SU-DHL-6 (cell line): ENCODE results near the gene MRPS26.

Experiments
- H2AFZ ChIP-seq: fragments of 200-600 bp; sonication (generic); 2 replicates; pipeline ENCODE4 v1.6.1; 2014; ENCODE audit warnings: low read depth, mild to moderate bottlenecking, moderate library complexity, mixed read lengths, antibody characterized with exemption, low read length; ENCODE audit not compliant: severe bottlenecking
- H3F3A ChIP-seq: fragments of 200-600 bp; shearing (Covaris generic); 2 replicates; pipeline ENCODE4 v1.6.0; 2016; ENCODE audit warnings: antibody characterized with exemption, mild to moderate bottlenecking; ENCODE audit not compliant: insufficient read depth
- H3K27ac ChIP-seq: fragments of 200-600 bp; sonication (generic); 2 replicates; pipeline ENCODE4 v1.5.1; 2016; ENCODE audit warnings: low read depth, mild to moderate bottlenecking, low read length, moderate library complexity, mixed read lengths
- H3K27me3 ChIP-seq: fragments of 200-600 bp; sonication (generic), shearing (Covaris generic); 2 replicates; pipeline ENCODE4 v1.6.0; 2014; ENCODE audit warnings: mild to moderate bottlenecking, low read length
- H3K36me3 ChIP-seq: fragments of 200-600 bp; sonication (generic); 2 replicates; pipeline ENCODE4 v1.6.1; 2014; ENCODE audit warnings: mild to moderate bottlenecking, low read length, mixed read lengths
- H3K4me2 ChIP-seq: fragments of 300-600, 200-600 bp; shearing (Covaris generic), sonication (generic); 2 replicates; pipeline ENCODE4 v1.6.0; 2014; ENCODE audit warnings: low read length, low read depth, mild to moderate bottlenecking; ENCODE audit not compliant: poor library complexity, severe bottlenecking
- H3K4me3 ChIP-seq: fragments of 200-600 bp; sonication (generic); 2 replicates; pipeline ENCODE4 v1.5.1; 2014; ENCODE audit warnings: antibody characterized with exemption, low read length, mild to moderate bottlenecking, mixed read lengths; ENCODE audit not compliant: insufficient read depth, poor library complexity, severe bottlenecking
- H3K79me2 ChIP-seq: fragments of 200-600 bp; sonication (generic); 2 replicates; pipeline ENCODE4 v1.6.1; 2014; ENCODE audit warnings: mild to moderate bottlenecking, low read length, moderate library complexity; ENCODE audit not compliant: insufficient read depth
- H3K9ac ChIP-seq: fragments of 200-600 bp; sonication (generic); 2 replicates; pipeline ENCODE4 v1.7.0; 2014; ENCODE audit warnings: mild to moderate bottlenecking, low read length
- H3K9me2 ChIP-seq: fragments of 200-600 bp; sonication (generic); replicated peaks from 2 replicates; pipeline ENCODE4 v1.6.1; 2014; ENCODE audit warnings: low read length; ENCODE audit not compliant: insufficient read depth
- H3K9me3 ChIP-seq: fragments of 200-600 bp; sonication (generic); 2 replicates; pipeline ENCODE4 v1.6.1; 2014; ENCODE audit warnings: low read length, mixed read lengths; ENCODE audit not compliant: insufficient read depth
- H4K20me1 ChIP-seq: fragments of 200-600 bp; sonication (generic); 2 replicates; pipeline ENCODE4 v1.6.1; 2014; ENCODE audit warnings: low read depth, mild to moderate bottlenecking, antibody characterized with exemption, low read length, moderate library complexity, mixed read lengths
- CTCF ChIP-seq: fragments of 200-600 bp; sonication (generic); IDR thresholded peaks from one replicate; pipeline ENCODE4 v1.5.1; 2017; ENCODE audit warnings: antibody characterized with exemption, mild to moderate bottlenecking, low read length, moderate library complexity; ENCODE audit not compliant: insufficient read depth, poor library complexity, severe bottlenecking
- EZH2phosphoT487 ChIP-seq: fragments of 200-600 bp; sonication (generic), shearing (Covaris generic); conservative IDR thresholded peaks from 2 replicates; pipeline ENCODE4 v1.6.1; 2018; ENCODE audit warnings: mild to moderate bottlenecking, antibody characterized with exemption, low read length, moderate library complexity, mixed read lengths

The MRPS26 gene

DNA sequence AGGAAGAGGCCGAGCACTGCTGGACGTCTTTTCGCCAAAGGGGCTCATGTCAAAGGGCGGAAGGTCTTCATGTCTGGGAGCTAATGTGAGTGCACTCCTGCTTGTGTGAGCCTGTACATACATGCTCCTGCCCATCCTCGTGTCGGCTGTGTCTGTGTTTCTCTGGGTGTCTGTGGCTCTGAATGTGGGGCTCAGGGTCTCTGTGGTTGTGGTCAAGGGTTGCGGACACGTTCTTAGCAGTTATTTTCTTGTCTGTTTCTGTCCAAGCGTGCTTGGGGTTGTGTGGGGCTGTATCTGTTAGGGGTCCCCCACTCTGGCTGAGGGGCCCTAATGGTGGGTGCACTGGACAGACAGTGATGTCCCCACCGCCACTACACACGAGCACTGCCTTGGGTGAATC, 35.8 kb downstream of the MRPS26 start:
- H3K9me3 ChIP-seq: no peaks in the 10 kb centered on the region
- H4K20me1 ChIP-seq: no peaks in the 10 kb centered on the region
- H3K9ac ChIP-seq: no peak overlapping the region
- no peaks in the 10 kb centered on the region for H3K79me2 ChIP-seq
- no peak overlapping the region for H2AFZ ChIP-seq
- H3F3A ChIP-seq: no peaks in the 10 kb centered on the region
- no peaks in the 10 kb centered on the region for H3K36me3 ChIP-seq
- no peak overlapping the region for H3K4me2 ChIP-seq
- no peaks in the 10 kb centered on the region for H3K27me3 ChIP-seq
- H3K27ac ChIP-seq: no peak overlapping the region
- no peak overlapping the region for H3K4me3 ChIP-seq
- TF ChIP-seq CTCF (no peak), EZH2phosphoT487 (no peak)
- H3K9me2 ChIP-seq: no peaks in the 10 kb centered on the region

DNA sequence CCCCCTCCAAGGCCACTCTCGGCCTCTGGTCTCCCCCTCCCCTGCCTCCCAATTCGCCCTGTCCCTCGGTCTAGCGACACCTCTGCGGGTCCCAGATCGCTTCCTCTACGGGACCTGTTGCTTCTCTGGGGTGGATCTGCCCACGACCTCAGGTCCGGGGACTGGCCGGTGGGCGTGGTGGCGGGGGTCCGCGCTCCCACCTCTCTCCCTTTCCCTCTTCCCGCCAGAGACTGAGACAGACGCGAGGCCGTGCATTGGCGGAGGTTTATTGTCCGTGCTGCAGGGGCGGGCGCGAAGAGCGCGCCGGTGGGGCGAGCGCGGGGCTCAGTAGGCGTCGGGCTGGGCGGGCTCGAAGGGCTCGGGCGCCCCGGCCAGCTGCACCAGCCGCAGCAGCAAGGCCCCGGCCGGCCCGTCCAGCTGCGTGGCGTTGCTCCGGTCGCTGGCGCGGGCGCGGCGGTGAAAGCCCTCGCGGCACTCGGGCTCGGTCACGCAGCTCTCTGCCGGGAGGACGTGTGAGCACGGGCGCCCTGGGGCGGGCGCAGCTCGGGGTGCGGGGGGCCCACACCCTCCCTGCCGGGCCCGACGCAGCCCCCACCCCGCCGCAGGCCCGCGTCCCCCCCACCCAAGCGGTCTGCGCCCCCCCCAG, 36.6 kb downstream of the MRPS26 start:
- no peak overlapping the region for H3K4me3 ChIP-seq
- H2AFZ ChIP-seq: no peak overlapping the region
- H3K36me3 ChIP-seq: no peaks in the 10 kb centered on the region
- H3K79me2 ChIP-seq: no peaks in the 10 kb centered on the region
- H3K27me3 ChIP-seq: no peaks in the 10 kb centered on the region
- TF ChIP-seq CTCF: no peak
- TF ChIP-seq EZH2phosphoT487: no peak
- H3F3A ChIP-seq: no peaks in the 10 kb centered on the region
- no peaks in the 10 kb centered on the region for H3K9me3 ChIP-seq
- no peaks in the 10 kb centered on the region for H3K9me2 ChIP-seq
- H3K27ac ChIP-seq: no peak overlapping the region
- H3K4me2 ChIP-seq: no peak overlapping the region
- H4K20me1 ChIP-seq: no peaks in the 10 kb centered on the region
- H3K9ac ChIP-seq: no peak overlapping the region

GRCh38 chr20:3082955-3083952, 37.4 kb downstream of the MRPS26 start:
- Histone ChIP-seq H3K27ac (no peak overlapping the region), H3K4me3 (no peak overlapping the region), H3K9me3 (no peaks in the 10 kb centered on the region), H3K4me2 (no peak overlapping the region), H2AFZ (no peak overlapping the region), H3K79me2 (no peaks in the 10 kb centered on the region), H3K36me3 (no peaks in the 10 kb centered on the region), H3K9ac (no peak overlapping the region), H3F3A (no peaks in the 10 kb centered on the region), H4K20me1 (no peaks in the 10 kb centered on the region), H3K27me3 (no peaks in the 10 kb centered on the region), H3K9me2 (no peaks in the 10 kb centered on the region)
- no peak for TF ChIP-seq EZH2phosphoT487
- TF ChIP-seq CTCF: no peak
